ENCODE data around the gene CCR5AS.
"Not testable (repeated sequence)": the region's sequence is repeated elsewhere in the genome, so short reads cannot be mapped to it uniquely, and the experiment has no call there.

GRCh38 chr3:46388847-46389246 lies 18.0 kb downstream of the CCR5AS start:
- not testable (repeated sequence) for TF ChIP-seq CTCF, POLR2A (IDR thresholded peaks at IDR 0.05)
